ENCODE results near the gene SOX8. TPM values are rescaled to one million over a fixed set of nuclear protein-coding genes. Genes with fewer than 3 reads are reported as not detected.

Gene SOX8
- total RNA-seq, 1 donor from 2014 or later, result 0.75 TPM

- peaks cover 7% of the 10 kb centered on the region for H3K9me3 Mint-ChIP-seq
- peak overlapping the region; percentile 13 for H2AFZ ChIP-seq (replicated peaks)
- DNase-seq (ENCODE audit: low spot score), result peak; percentile 83
- H4K20me1 ChIP-seq (ENCODE audit: low read depth), result no peaks in the 10 kb centered on the region
- H3K27ac Mint-ChIP-seq, result no peak overlapping the region
- H3K4me3 Mint-ChIP-seq, result peak overlapping the region; percentile 50
- H3K36me3 ChIP-seq, result no peaks in the 10 kb centered on the region
- peaks cover 2% of the 10 kb centered on the region for H3K36me3 Mint-ChIP-seq
- no peaks in the 10 kb centered on the region for H3F3A ChIP-seq (ENCODE audit: low read depth)
- H3K27me3 ChIP-seq, result peaks cover 21% of the 10 kb centered on the region
- no peak overlapping the region for H3K9ac ChIP-seq
- no peak overlapping the region for H3K27ac ChIP-seq
- H3K4me3 ChIP-seq, result no peak overlapping the region
- peaks cover 33% of the 10 kb centered on the region for H3K4me1 Mint-ChIP-seq
- peaks cover 21% of the 10 kb centered on the region for H3K27me3 Mint-ChIP-seq (ENCODE audit: insufficient read depth, low read depth)
- H3K9me3 ChIP-seq (ENCODE audit: low read depth), result peaks cover 7% of the 10 kb centered on the region
- H3K4me2 ChIP-seq, result peak overlapping the region; percentile 62
- TF ChIP-seq EZH2 (IDR thresholded peaks at IDR 0.05), result no peak
- TF ChIP-seq EZH2phosphoT487 (IDR thresholded peaks at IDR 0.05), result no peak
- no peak for TF ChIP-seq CTCF (IDR thresholded peaks at IDR 0.05)
- H3K4me1 ChIP-seq, result peaks cover 10% of the 10 kb centered on the region
- no peaks in the 10 kb centered on the region for H3K79me2 ChIP-seq (ENCODE audit: low read depth)
Observed at GRCh38 chr16:997440-998051, 16.0 kb downstream of the SOX8 start.

DNA sequence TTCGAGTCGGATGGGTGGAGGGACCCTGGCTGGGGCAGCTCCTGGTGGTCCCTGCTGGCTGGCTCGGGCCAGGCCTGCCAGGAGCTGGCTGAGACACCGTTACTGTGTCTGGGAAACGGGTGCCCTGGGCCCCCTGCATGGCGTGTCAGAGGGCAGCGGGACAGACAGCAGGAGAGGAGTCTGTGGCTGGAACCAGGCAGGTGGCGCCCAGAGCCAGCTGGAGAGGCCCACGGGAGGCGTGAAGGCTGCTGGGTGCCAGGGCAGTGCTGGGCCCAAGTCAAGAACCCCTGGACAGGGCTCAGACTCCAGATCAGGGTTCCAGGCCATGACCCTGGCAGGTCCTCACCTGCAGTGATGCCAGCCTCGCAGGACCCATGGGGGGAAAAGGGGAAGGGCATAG is 16.6 kb downstream of the SOX8 start:
- peaks cover 37% of the 10 kb centered on the region for H3K4me1 Mint-ChIP-seq
- TF ChIP-seq EZH2phosphoT487 (IDR thresholded peaks at IDR 0.05) (no peak), CTCF (IDR thresholded peaks at IDR 0.05) (no peak), EZH2 (IDR thresholded peaks at IDR 0.05) (no peak)
- H3K9ac ChIP-seq, result no peak overlapping the region
- peaks cover 7% of the 10 kb centered on the region for H3K9me3 ChIP-seq (ENCODE audit: low read depth)
- H3F3A ChIP-seq (ENCODE audit: low read depth), result no peaks in the 10 kb centered on the region
- H3K36me3 ChIP-seq, result no peaks in the 10 kb centered on the region
- peaks cover 7% of the 10 kb centered on the region for H3K9me3 Mint-ChIP-seq
- no peak for DNase-seq (ENCODE audit: low spot score)
- no peak overlapping the region for H2AFZ ChIP-seq (replicated peaks)
- no peaks in the 10 kb centered on the region for H3K79me2 ChIP-seq (ENCODE audit: low read depth)
- no peaks in the 10 kb centered on the region for H4K20me1 ChIP-seq (ENCODE audit: low read depth)
- H3K36me3 Mint-ChIP-seq, result peaks cover 2% of the 10 kb centered on the region
- no peak overlapping the region for H3K27ac ChIP-seq
- peaks cover 10% of the 10 kb centered on the region for H3K4me1 ChIP-seq
- peaks cover 23% of the 10 kb centered on the region for H3K27me3 Mint-ChIP-seq (ENCODE audit: insufficient read depth, low read depth)
- H3K4me3 ChIP-seq, result no peak overlapping the region
- H3K27me3 ChIP-seq, result peaks cover 21% of the 10 kb centered on the region
- no peak overlapping the region for H3K27ac Mint-ChIP-seq
- no peak overlapping the region for H3K4me2 ChIP-seq
- peak overlapping the region; percentile 50 for H3K4me3 Mint-ChIP-seq

DNA sequence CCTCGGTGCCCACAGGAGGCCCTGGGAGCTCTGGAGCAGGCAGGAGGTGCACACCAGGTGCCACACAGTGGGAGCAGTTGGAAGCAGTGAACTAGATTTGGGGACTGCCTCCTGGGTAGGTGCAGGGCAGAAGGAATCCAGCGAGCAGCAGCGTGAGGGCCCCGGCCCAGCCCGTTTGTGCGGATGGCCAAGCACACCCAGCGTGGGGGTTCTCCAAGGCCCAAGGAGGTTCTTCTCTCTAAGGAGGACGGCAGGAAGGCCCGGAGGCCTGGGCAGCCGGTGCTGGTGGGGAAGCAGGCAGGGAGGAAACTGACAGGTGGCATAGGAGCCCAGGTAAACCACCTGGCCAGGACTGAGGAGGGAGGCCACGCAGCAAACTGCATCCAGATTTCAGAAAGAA is 17.0 kb downstream of the SOX8 start:
- Histone ChIP-seq H3K9ac (no peak overlapping the region), H3K4me3 (no peak overlapping the region), H2AFZ (replicated peaks) (no peak overlapping the region), H3F3A (ENCODE audit: low read depth) (no peaks in the 10 kb centered on the region), H3K27me3 (peaks cover 21% of the 10 kb centered on the region), H3K79me2 (ENCODE audit: low read depth) (no peaks in the 10 kb centered on the region), H3K36me3 (no peaks in the 10 kb centered on the region), H4K20me1 (ENCODE audit: low read depth) (no peaks in the 10 kb centered on the region), H3K4me1 (peaks cover 10% of the 10 kb centered on the region), H3K9me3 (ENCODE audit: low read depth) (peaks cover 7% of the 10 kb centered on the region), H3K4me2 (no peak overlapping the region), H3K27ac (no peak overlapping the region)
- Mint-ChIP-seq H3K4me3 (no peak overlapping the region), H3K36me3 (peaks cover 2% of the 10 kb centered on the region), H3K27ac (no peak overlapping the region), H3K27me3 (ENCODE audit: insufficient read depth, low read depth) (peaks cover 23% of the 10 kb centered on the region), H3K9me3 (peaks cover 7% of the 10 kb centered on the region), H3K4me1 (peaks cover 37% of the 10 kb centered on the region)
- TF ChIP-seq EZH2 (IDR thresholded peaks at IDR 0.05) (no peak), CTCF (IDR thresholded peaks at IDR 0.05) (no peak), EZH2phosphoT487 (IDR thresholded peaks at IDR 0.05) (no peak)
- no peak for DNase-seq (ENCODE audit: low spot score)

All from neural progenitor cell (in vitro differentiated cells).